GM19239 (cell line): ENCODE results near the gene TMEM9.

Source experiments
- DNase-seq: peaks from one replicate; pipeline ENCODE4 v3.0.0; 2011; ENCODE audit warnings: low spot score; ENCODE audit not compliant: insufficient read length
- FAIRE-seq: peaks from 2 replicates; lab custom pipeline; 2011; peaks lifted over from hg19 to GRCh38; lab: Jason Lieb, UNC

The TMEM9 gene

DNA sequence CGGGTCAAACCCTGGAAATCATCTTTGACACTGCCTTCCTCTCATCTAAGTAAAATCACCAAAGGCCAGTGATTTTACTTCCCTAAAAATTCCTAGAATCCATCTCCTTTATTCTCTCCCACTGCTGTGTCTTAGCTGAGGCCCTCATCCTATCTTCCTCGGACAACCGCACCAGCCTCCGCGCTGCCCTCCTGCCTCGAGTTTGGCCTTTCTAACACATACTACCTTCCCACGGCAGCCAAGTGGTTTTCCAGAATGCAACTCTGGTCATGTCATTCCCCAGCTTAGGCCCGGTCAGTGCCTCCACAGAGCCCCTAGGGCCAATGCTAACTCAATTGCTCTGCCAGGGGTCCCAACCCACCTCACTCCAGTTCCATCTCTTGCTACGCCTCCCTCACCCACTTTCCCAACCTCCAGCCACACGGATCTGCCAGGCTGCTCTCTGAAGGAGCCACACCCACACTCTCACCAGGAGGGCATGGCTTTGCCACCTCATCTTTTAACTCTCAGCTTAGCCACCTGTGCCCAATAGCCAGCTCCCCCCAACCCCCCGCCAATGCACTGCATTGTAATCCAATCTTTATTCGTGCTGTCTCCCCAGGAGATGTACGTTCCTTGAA, 6.8 kb downstream of the TMEM9 start:
- no peak for FAIRE-seq

DNA sequence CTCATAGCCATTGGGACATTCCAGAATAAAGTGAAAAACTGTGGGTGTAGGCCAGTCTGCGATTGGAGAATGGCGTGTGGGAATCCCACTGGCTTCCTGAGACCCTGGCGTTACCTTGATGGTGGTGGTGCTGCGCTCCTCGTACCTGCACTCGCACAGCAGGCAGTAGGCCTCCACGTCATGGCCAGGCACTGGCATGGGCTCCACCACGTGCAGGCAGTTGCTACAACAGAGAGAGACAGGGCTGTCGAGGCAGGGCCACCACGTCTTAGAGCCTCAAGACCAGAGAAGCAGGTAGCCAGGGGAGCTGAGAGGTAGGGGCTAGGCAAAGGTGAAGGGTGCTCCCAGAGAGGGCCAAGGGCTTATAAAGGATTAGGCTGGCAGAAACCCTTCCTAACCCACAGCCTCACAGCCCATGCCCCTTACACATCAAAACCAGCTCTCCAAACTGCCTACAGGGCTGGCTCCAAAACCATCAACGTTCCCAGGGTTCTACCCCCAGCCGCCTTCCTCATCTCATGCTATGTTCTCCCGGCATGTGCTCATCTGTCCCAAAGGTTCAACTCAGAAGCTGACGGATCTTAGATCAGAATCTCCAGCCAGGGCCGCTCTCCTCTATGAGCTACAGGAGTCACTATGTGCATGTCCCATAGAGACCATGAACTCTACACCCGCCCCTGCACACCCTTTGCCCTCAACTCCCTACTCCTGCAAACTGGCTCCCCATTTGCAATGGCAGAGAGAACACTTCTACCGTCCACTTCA, 7.5 kb downstream of the TMEM9 start:
- FAIRE-seq (no peak), DNase-seq (no peak)

More for the DNA sequence above, 6.8 kb downstream of the TMEM9 start:
- no peak for DNase-seq

DNA sequence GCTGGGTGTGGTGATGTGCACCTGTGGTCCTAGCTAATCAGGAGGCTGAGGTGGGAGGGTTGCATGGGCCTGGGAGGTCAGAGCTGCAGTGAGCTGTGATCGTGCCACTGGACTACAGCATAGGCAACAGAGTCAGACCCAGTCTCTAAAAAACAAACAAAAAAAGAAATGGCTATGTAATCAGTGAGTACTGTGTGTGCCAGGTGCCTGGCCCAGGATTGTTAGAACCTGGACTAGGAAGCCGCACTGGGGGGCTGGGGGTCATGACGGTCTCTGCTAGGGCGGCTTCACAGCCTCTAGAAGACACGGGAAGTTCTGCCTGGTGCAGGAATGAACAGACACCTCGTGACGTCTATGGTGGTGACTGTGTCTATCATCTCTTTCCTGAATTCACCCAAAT, 8.5 kb downstream of the TMEM9 start:
- DNase-seq (no peak), FAIRE-seq (no peak)

DNA sequence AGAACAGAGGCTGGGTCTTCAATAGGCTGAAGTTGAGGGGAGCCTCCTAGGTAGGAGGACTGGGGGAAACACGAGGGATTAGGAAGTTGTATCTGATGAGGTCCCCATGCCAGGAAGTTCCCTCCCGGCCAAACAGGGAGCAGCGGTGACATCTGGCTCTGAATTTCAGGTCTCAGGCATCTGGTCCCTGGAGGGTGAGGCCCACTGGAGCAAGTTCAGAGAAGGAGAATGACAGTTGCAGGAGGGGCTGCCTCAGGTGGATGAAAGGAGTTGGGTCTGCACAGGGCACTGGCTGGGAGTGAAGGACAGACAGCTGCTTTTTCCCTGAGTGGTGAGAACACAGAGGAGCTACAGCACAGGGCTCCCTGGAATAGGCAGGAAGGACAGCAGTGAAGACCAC, 9.1 kb downstream of the TMEM9 start:
- no peak for DNase-seq
- FAIRE-seq, result no peak

DNA sequence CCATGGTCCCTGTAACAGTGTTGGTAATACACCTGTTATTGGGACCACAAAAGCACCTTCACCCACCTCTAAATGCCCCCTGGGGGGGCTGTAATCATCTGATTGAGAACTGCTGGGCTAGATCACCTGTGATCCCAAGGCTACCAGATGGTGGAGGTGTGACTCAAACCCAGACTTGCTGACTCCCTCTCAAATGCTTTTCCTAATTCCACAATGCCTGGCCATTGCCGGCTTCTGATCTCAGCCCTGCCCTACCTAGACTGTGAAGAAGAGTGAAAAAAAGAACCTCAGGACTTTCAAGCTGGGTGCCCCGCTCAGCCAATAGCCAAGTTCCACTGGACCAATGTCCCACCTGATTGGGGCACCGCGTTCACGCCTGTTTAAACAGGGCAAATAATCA, 9.6 kb downstream of the TMEM9 start:
- FAIRE-seq, result no peak
- DNase-seq, result no peak

DNA sequence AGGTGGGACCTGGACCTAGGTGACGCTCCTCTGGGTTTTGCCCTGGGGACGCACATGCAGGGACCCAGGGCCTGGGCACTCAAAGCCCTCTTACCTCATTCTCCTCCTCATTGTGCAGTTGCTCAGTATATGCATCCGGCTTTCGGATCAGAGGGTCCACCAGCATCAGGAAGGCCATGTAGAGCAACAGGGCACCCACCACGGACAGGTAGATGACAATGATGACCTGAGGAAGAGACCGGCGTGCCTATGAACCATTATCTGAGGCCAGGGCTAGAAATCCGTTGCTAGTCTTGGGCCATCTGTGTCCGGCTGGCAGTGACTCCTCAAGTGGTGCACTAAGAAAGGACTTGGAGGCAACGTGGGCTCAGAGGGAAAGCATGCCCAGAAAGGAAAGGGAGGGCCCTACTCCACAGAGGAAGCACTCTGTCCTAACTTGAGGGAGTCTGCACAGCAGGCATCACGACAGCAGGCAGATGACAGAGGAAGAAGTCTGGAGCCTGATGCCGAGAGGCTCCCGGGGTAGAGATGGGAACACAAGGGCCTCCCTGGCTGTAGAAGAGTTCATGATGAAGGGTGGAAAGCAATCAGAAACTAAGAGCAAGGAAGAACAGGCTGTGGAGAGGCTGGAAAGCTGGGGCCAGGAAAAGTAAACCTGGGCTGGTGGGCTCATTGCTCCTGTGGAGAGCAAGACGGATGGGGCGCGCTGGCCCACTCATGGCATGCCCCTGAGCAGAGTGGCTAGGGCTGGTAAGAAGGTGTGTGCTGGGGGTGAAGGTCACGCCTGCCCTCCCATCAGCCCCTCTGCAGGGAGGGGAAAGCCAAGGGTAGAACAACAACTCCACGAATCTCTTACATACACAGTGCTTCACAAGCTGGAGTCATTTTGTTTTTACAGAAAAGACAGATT, 10.3 kb downstream of the TMEM9 start:
- no peak for FAIRE-seq
- DNase-seq, result no peak

DNA sequence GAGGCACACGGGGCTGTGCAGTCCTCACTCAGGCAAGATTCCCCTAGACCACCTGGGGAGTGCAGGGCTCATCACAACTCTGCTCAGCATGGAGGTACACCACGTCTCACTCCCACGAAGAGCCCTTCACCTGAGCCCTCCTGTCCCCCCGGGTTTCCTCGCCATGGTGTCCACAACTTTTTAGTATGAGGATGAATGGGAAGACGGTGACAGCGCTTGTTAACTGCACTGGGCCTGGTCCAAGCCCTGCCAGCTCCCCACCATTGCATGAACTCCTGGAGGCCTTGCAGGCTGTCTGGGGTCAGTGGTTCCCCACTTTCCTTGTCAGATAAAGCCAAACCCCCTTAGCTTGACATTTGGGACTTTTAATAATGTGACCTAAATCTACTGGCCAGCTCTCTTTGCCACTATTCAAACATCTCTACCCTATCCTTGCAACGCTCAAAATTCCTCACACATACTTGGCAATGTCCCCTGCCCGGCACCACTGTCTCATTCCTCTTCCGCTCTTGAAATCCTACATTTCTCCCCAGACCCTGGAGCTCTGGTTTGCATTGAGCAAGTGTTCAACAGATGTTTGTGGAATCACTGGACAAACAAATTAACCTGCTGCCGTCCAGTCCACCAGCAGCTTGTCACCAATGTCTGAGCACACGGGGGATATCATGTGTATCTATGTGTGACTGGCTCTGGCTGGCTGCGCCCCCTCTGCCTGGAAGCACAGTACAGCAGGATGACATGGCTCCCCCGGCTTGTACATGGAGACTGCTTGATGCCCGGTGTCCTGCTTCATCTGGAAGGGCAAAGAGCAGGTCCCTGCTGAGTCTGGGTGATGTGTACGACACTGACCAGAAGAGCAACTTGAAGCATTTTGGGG, 11.2 kb downstream of the TMEM9 start:
- FAIRE-seq (no peak), DNase-seq (no peak)

DNA sequence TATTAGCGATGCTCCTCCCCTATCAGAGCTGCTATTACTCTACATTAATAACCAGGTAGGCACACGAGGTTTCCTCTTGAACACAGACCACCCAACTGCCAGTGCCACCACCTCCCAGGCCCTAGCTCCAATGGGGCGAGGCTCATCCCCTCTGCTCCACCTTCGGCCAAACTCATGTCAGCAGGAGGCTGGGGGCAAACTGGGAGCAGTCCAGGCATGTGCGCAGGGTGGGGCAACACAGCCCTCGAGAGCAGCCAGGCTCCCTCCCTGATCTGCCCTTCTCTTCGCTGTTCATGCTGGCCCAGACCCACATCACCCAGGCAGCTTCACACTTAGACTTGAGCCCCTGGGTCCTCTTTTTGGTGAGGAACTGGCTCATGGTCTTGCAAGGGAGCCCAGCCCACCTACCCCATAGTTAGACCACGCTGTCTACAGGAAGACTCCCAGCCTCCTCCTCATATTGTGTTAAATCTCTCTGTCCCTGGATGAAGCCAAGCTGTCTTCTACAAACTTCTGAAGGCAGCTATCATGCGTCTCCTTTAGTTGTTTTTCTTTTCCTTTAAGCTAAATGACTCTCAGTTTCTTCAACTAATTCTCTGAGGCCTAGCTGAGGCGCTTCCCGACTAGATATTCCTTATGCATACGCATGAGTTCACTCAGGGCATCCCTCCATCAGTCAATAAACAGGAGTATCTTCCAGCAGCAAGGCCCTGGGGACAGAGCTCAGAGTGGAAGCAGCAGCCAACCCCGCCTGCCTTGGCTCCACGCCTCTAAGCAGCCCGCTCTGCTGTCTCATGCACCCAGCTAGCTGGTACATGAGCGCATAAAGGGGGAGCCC, 12.0 kb downstream of the TMEM9 start:
- FAIRE-seq, result no peak
- no peak for DNase-seq

DNA sequence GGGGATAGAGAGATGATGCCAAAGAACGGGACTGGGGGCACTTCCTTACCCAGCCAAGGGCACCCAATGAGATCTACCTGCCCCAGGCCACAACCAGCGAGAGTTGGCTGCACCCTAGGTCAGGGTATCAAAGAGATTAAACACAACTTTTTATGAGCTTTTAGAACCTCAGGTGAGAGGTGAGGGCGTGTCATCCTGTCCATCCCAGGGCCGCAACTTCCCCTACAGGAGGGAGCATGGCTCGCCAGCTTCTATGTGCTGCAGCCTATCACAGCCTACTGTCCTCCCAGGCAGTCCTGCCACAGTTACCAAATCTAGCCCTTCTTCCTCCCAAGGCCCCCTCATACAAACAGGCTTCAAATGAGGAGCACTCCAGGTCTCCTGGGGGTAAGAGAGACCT, 12.9 kb downstream of the TMEM9 start:
- FAIRE-seq (no peak), DNase-seq (no peak)

DNA sequence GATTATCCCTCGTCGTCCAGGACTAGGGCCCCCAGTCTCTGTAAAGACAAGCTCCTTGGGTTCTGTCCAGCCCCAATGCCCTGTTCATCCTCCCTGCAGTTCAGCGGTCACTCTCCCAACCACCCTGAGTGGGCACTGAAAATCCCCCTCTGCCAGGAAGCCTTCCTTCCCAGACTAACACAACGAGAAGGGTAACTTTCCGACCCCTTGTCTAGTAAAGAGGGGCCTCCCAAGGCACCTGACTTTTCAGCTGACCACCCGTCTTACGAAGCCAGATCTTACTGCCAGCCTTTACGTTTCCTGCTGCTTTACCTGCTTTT, 13.4 kb downstream of the TMEM9 start:
- FAIRE-seq (no peak), DNase-seq (no peak)

DNA sequence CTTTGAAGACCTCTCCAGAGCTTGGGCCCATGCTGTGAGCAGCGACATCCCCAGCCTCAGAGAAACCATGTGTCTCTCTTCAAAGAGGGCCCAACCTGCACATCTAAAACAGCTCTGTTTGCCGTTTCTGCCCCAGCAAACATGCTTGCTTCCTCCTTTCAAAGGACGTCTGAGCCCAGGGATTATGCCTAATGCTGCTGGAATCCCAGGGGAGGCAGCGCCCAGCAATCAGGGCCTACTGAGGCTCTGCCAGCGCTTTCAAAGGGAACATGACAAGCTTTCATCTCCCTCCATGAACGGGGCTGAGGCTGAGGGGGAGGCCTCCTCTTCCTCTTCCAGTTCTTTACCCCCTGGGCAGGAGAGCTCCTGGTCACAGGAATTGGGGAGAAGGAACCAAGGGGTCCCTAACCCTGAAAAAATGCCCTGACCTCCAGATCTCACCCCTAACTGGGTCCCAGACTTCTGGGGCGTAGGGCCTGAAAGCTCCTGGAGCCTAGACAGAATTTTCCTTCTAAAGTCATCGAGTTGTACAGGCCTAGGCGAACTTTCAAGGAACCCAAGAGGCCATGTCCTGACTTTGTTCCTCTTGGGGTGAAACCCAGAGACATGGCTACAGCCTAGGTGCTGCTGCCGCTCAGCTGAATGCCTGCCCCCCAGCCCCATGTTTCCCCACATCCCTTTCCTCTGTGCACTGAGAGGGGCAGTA, 13.9 kb downstream of the TMEM9 start:
- FAIRE-seq (no peak), DNase-seq (no peak)

DNA sequence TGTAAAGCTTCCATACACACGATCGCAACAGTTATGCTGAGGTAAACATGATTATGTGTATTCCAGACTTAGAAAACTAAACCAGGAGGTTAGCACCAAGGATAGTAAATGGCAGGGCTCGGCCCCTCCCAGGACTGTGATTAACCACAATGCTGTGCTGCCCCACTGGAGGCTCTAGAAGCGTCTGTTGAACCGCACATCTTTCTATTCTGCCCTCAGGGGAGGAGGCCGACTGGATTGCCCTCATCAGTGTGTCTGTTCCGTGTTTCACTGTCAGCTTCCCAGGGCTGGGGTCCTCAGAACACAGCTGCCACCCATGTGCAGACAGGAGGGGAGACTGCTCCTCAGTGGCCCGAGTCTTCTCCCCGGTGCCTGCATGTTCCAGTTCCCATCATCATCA, 14.5 kb downstream of the TMEM9 start:
- FAIRE-seq (no peak), DNase-seq (no peak)

DNA sequence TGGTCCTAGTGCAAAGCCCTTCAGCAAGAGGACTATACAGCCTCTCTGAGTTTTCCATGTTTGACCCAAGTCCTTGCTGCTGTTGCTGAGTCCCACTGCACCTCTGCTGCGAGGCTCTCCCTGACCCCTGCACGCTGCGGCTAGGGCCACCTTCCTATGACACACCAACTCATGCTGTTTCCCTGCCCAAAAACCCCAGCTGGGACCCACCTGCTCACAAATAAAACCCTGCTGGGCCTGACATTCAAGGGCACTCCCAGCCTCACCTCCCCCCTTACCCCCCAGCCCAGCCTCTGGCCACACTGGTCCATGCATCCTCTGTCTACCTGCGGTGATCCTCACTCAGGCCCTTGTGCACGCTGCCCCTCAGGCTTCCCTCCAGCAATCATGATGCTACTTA, 15.0 kb downstream of the TMEM9 start:
- FAIRE-seq, result no peak

DNA sequence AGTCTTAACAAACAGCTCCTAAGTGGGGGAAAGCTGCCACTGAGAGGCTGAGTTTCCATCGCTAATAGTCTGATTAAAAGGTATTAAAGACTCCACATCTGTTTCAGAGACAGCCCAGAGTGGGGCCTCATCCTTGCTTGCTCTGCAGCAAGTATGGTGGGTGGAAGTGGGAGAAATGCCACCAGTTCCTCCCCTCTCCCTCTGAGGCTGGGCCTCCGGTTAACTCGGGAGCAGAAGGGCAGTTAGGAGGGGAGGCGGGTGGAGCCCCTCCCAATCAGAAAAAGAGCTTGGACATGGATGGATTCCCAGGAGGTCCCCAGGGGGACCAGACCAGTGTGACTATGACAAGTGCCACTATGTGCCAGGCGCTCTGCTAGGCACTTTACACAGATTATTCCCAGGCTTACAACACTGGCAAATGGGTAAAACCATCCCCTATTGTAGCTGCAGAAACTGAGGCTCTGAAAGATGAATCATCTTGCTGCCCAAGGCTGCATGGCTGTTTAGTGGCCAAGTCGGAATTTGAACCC, 15.9 kb downstream of the TMEM9 start:
- DNase-seq, result no peak
- FAIRE-seq, result no peak

More for the DNA sequence above, 15.0 kb downstream of the TMEM9 start:
- DNase-seq, result no peak

DNA sequence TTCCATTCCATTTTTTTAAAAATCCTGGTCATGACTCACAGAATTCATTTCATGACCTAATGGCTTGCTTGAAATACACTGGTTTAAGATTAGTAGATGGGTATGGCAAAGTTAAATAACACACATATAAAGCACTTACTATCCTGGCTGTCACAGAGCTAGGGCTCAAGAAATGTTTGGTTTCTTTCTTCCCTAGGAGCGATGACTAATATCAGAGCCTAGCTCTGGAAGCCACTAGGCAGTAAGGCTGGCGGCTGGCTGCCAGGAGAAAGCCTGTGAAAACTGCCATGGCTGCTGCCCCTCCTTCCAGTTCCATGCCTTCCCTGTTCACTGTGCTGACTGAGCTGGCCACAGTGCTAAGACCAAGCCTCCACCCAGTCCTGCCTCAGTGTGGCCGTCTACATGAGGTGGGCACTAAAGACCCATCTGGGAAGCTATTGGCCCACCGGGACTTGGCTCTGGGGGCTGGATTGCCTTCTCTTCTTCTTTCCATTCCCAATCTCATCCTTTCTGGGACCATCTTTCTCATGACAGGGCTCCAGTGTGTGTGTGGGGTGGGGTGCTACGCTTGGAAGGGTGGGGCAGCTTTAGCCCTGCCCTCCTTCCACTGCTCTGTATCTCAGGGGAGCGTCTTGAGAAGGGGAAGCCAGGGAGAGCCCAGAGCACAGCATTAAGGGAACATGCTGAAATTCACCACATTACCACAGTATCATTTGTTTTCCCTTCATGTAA, 16.5 kb downstream of the TMEM9 start:
- DNase-seq, result no peak
- FAIRE-seq, result no peak

DNA sequence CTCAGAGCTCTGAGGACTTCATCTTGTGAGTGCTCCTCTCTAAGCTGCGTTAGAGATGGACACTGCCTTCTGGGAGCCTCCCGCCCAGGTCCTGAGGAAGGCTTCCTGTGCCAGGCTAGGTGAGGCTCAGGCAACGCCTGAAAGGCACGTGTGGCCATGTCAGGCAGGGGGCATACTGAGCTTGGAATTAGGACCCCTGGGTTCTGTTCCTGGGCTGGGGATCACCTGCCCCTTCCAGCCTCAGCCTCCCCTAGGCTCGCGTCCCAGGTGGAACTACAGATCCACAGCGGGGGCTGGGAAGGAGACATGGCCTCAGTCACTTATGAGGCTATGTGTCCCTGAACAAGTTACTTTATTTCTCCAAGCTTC, 17.3 kb downstream of the TMEM9 start:
- DNase-seq, result no peak
- no peak for FAIRE-seq

DNA sequence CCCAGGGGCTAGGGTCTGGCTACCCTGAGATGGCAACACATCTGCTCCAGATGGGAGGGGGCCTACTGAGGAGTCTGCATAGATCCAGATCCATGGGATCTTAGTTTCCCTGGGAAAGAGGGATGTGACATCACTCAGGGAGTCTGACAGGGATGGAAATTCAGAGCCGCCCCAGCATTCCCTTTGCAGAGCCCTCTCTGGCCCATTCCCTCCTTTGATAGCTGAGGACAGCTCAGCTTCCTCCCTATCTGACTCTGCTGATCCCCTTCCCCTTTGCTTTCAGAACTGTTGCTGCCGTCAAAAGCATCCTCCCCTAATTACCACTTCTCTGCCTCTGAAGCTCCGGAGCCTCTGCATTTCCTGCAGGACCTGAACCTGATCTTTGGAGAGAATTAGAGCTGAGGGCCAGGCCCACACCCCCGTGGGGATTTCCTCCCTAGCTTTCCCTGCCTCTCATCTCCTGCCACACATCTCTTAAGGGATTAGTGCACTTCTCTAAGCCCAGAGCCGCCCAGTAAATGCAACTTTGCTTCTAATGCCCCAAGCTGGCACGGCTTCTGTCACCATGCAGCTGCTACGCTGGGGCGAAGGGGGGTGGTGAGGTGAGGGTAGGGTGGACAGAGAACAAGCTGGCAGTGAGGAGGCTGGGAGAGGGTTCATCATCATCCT, 17.8 kb downstream of the TMEM9 start:
- no peak for FAIRE-seq

More for the DNA sequence above, 17.8 kb downstream of the TMEM9 start:
- no peak for DNase-seq
